Astrocyte (in vitro differentiated cells and primary cell): ENCODE results near the gene LCN10. TPM values are rescaled to one million over a fixed set of nuclear protein-coding genes. Genes with fewer than 3 reads are reported as not detected.

Experiments used
- DNase-seq: peaks from one replicate; pipeline ENCODE4 v3.0.0-alpha.2; 2010; ENCODE audit warnings: low read depth
- FAIRE-seq: peaks from 2 replicates; lab custom pipeline; 2011; peaks lifted over from hg19 to GRCh38; lab: Jason Lieb, UNC
- H2AFZ ChIP-seq: 2 replicates; pipeline ENCODE4 v1.6.0; 2012; ENCODE audit warnings: low read depth, low read length, inconsistent platforms
- H3K27ac ChIP-seq: 2 replicates; pipeline ENCODE4 v1.5.1; 2011; ENCODE audit warnings: low read depth, low read length, inconsistent platforms
- H3K27me3 ChIP-seq: 2 replicates; pipeline ENCODE4 v1.6.0; 2011; ENCODE audit warnings: low read length, inconsistent platforms; ENCODE audit not compliant: insufficient read depth
- H3K36me3 ChIP-seq: 2 replicates; pipeline ENCODE4 v1.5.1; 2011; ENCODE audit warnings: low read length, inconsistent platforms; ENCODE audit not compliant: insufficient read depth
- H3K4me1 ChIP-seq: 2 replicates; pipeline ENCODE4 v1.5.1; 2011; ENCODE audit warnings: low read length, inconsistent platforms; ENCODE audit not compliant: insufficient read depth
- H3K4me2 ChIP-seq: 2 replicates; pipeline ENCODE4 v1.6.0; 2012; ENCODE audit warnings: low read length, inconsistent platforms
- H3K4me3 ChIP-seq: 2 replicates; pipeline ENCODE4 v1.5.1; 2011; ENCODE audit warnings: low read depth, mild to moderate bottlenecking, low read length, inconsistent platforms; ENCODE audit not compliant: insufficient read depth
- H3K79me2 ChIP-seq: 2 replicates; pipeline ENCODE4 v1.6.0; 2012; ENCODE audit warnings: mild to moderate bottlenecking, low read length, inconsistent platforms; ENCODE audit not compliant: insufficient read depth
- H3K9ac ChIP-seq: 2 replicates; pipeline ENCODE4 v1.6.0; 2012; ENCODE audit warnings: mild to moderate bottlenecking, low read length, inconsistent platforms
- H3K9me3 ChIP-seq: 2 replicates; pipeline ENCODE4 v1.5.1; 2012; ENCODE audit warnings: low read depth, mild to moderate bottlenecking, low read length, inconsistent platforms; ENCODE audit not compliant: insufficient read depth
- H4K20me1 ChIP-seq: 2 replicates; pipeline ENCODE4 v1.6.0; 2012; ENCODE audit warnings: low read length, inconsistent platforms; ENCODE audit not compliant: insufficient read depth
- H3K27ac Mint-ChIP-seq: one replicate; pipeline ENCODE4 v1.8.0; 2021; ENCODE audit warnings: mild to moderate bottlenecking, mixed read lengths; ENCODE audit not compliant: unreplicated experiment
- H3K27me3 Mint-ChIP-seq: one replicate; pipeline ENCODE4 v1.8.0; 2021; ENCODE audit warnings: low read depth, mixed read lengths; ENCODE audit not compliant: unreplicated experiment
- H3K36me3 Mint-ChIP-seq: one replicate; pipeline ENCODE4 v1.8.0; 2021; ENCODE audit warnings: low read depth, mixed read lengths; ENCODE audit not compliant: unreplicated experiment
- H3K4me1 Mint-ChIP-seq: one replicate; pipeline ENCODE4 v1.8.0; 2021; ENCODE audit warnings: low read depth, mixed read lengths; ENCODE audit not compliant: unreplicated experiment
- H3K4me3 Mint-ChIP-seq: one replicate; pipeline ENCODE4 v1.8.0; 2021; ENCODE audit warnings: mild to moderate bottlenecking, moderate library complexity, mixed read lengths; ENCODE audit not compliant: unreplicated experiment
- H3K9me3 Mint-ChIP-seq: one replicate; pipeline ENCODE4 v1.8.0; 2021; ENCODE audit warnings: mild to moderate bottlenecking, mixed read lengths; ENCODE audit not compliant: unreplicated experiment
- EZH2 ChIP-seq: IDR thresholded peaks from 2 replicates; pipeline ENCODE4 v1.6.1; 2012; ENCODE audit warnings: mild to moderate bottlenecking, low read length, inconsistent platforms; ENCODE audit not compliant: insufficient read depth
- total RNA-seq: library from RNA; stranded (reverse); gene quantifications from 2 replicates; pipeline ENCODE4 v1.2.1, GENCODE V29; 2021
- TF ChIP-seq, protein P1 (sequence below): IDR thresholded peaks from 2 replicates; pipeline ENCODE4 v1.5.1; 2011; ENCODE audit warnings: low read depth, mild to moderate bottlenecking, inconsistent platforms, low read length, moderate library complexity; ENCODE audit not compliant: insufficient read depth

LCN10 gene
- total RNA-seq, 1 donor from 2014 or later, result not detected

DNA sequence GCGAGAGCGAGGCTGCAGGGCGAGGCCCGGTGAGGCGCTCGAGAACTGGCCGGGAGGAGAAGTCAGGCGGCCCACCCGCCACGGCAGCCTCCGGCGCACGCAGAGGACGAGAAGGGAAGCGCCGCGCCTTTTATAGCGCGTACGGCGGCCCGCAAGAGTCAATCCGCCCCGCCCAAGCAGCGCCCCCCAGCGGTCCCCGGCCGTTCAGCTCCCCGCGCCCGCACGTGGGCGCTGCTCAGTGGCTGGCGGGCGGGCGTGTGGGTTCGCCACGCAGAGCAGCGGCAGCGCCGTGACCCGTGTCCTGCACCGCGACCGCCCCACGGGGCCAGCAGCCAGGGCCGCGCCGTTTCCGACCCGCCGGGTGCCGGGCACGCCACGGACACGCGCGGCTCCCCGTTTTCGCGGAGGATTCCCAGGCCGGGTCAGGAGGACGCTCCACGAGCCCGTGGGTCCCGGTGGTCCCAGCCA lies 14.6 kb downstream of the LCN10 start:
- no peaks in the 10 kb centered on the region for H3K9me3 Mint-ChIP-seq
- Histone ChIP-seq H3K9ac (peak overlapping the region; percentile 90), H3K27ac (peak overlapping the region; percentile 50), H3K27me3 (no peaks in the 10 kb centered on the region), H3K9me3 (no peaks in the 10 kb centered on the region), H4K20me1 (peaks cover 65% of the 10 kb centered on the region), H3K4me1 (peaks cover 25% of the 10 kb centered on the region), H3K79me2 (peaks cover 79% of the 10 kb centered on the region), H2AFZ (peak overlapping the region; percentile 92), H3K36me3 (peaks cover 22% of the 10 kb centered on the region), H3K4me2 (peak overlapping the region; percentile 97), H3K4me3 (peak overlapping the region; percentile 91)
- DNase-seq (peak; percentile 72), FAIRE-seq (no peak)
- no peak overlapping the region for H3K27ac Mint-ChIP-seq
- no peak overlapping the region for H3K4me3 Mint-ChIP-seq
- no peaks in the 10 kb centered on the region for H3K27me3 Mint-ChIP-seq
- no peak for TF ChIP-seq EZH2
- TF ChIP-seq, protein P1, sequence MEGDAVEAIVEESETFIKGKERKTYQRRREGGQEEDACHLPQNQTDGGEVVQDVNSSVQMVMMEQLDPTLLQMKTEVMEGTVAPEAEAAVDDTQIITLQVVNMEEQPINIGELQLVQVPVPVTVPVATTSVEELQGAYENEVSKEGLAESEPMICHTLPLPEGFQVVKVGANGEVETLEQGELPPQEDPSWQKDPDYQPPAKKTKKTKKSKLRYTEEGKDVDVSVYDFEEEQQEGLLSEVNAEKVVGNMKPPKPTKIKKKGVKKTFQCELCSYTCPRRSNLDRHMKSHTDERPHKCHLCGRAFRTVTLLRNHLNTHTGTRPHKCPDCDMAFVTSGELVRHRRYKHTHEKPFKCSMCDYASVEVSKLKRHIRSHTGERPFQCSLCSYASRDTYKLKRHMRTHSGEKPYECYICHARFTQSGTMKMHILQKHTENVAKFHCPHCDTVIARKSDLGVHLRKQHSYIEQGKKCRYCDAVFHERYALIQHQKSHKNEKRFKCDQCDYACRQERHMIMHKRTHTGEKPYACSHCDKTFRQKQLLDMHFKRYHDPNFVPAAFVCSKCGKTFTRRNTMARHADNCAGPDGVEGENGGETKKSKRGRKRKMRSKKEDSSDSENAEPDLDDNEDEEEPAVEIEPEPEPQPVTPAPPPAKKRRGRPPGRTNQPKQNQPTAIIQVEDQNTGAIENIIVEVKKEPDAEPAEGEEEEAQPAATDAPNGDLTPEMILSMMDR, result peak; percentile 32
- H3K4me1 Mint-ChIP-seq, result peaks cover 15% of the 10 kb centered on the region
- H3K36me3 Mint-ChIP-seq, result peaks cover 5% of the 10 kb centered on the region

- peak overlapping the region; percentile 97 for H3K4me2 ChIP-seq
- peaks cover 78% of the 10 kb centered on the region for H4K20me1 ChIP-seq
- H3K4me1 Mint-ChIP-seq, result peaks cover 15% of the 10 kb centered on the region
- H2AFZ ChIP-seq, result no peak overlapping the region
- TF ChIP-seq EZH2, result no peak
- TF ChIP-seq, protein P1, result peak; percentile 45
- H3K36me3 ChIP-seq, result peaks cover 22% of the 10 kb centered on the region
- H3K4me1 ChIP-seq, result peaks cover 31% of the 10 kb centered on the region
- H3K27ac ChIP-seq, result peak overlapping the region; percentile 27
- H3K27ac Mint-ChIP-seq, result peak overlapping the region; percentile 72
- H3K9me3 ChIP-seq, result no peaks in the 10 kb centered on the region
- no peaks in the 10 kb centered on the region for H3K27me3 ChIP-seq
- H3K79me2 ChIP-seq, result peaks cover 79% of the 10 kb centered on the region
- peaks cover 4% of the 10 kb centered on the region for H3K36me3 Mint-ChIP-seq
- peak overlapping the region; percentile 91 for H3K4me3 ChIP-seq
- no peaks in the 10 kb centered on the region for H3K27me3 Mint-ChIP-seq
- no peak for FAIRE-seq
- no peak for DNase-seq
- peak overlapping the region; percentile 90 for H3K9ac ChIP-seq
- H3K9me3 Mint-ChIP-seq, result no peaks in the 10 kb centered on the region
- peak overlapping the region; percentile 97 for H3K4me3 Mint-ChIP-seq
These were observed 16.0 kb downstream of the LCN10 start for GRCh38 chr9:136726631-136727191.

DNA sequence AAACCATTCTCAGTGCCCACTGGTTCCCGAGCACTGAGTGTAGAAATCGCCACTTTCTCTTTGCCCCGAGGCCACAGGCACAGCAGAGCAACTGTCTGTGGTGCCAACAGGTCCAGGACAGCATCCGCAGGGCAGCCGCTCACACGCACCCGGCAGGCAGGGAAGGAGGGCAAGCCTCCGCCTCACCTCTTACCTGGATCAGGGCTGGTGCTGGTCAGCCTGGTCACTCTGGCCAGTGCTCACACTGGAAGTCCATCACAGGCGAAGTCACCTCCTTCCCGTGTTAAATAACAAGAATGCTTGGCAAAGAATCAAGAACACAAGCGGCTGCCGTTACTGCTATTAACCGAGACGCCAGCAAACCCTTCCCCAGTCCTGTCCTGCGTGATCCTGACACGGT lies 16.6 kb downstream of the LCN10 start:
- no peak for DNase-seq
- no peak for FAIRE-seq
- H3K27ac Mint-ChIP-seq, result peak overlapping the region; percentile 72
- peak overlapping the region; percentile 91 for H3K4me3 ChIP-seq
- peak overlapping the region; percentile 90 for H3K9ac ChIP-seq
- peak overlapping the region; percentile 27 for H3K27ac ChIP-seq
- H3K27me3 ChIP-seq, result no peaks in the 10 kb centered on the region
- H3K9me3 Mint-ChIP-seq, result no peaks in the 10 kb centered on the region
- H3K79me2 ChIP-seq, result peaks cover 75% of the 10 kb centered on the region
- peaks cover 37% of the 10 kb centered on the region for H3K4me1 ChIP-seq
- no peaks in the 10 kb centered on the region for H3K27me3 Mint-ChIP-seq
- no peak overlapping the region for H2AFZ ChIP-seq
- peak overlapping the region; percentile 97 for H3K4me3 Mint-ChIP-seq
- H3K36me3 Mint-ChIP-seq, result peaks cover 7% of the 10 kb centered on the region
- H3K36me3 ChIP-seq, result peaks cover 22% of the 10 kb centered on the region
- H4K20me1 ChIP-seq, result peaks cover 81% of the 10 kb centered on the region
- TF ChIP-seq, protein P1, result no peak
- no peak for TF ChIP-seq EZH2
- H3K4me1 Mint-ChIP-seq, result peaks cover 15% of the 10 kb centered on the region
- no peaks in the 10 kb centered on the region for H3K9me3 ChIP-seq
- peak overlapping the region; percentile 97 for H3K4me2 ChIP-seq
